Measurements from ENCODE around the gene KIRREL3.

Gene KIRREL3

GRCh38 chr11:126437731-126438130 is 562.8 kb downstream of the KIRREL3 start:
- FAIRE-seq (no peak), DNase-seq (ENCODE audit: insufficient read length, low spot score) (no peak)
- TF ChIP-seq POLR2A (IDR thresholded peaks at IDR 0.05; ENCODE audit: low read depth, low read length) = no peak

GRCh38 chr11:126436209-126436755 is 564.3 kb downstream of the KIRREL3 start:
- TF ChIP-seq POLR2A (IDR thresholded peaks at IDR 0.05; ENCODE audit: low read depth, low read length) = no peak
- DNase-seq (ENCODE audit: insufficient read length, low spot score) = no peak
- FAIRE-seq = no peak

- FAIRE-seq (no peak), DNase-seq (ENCODE audit: insufficient read length, low spot score) (no peak)
- no peak for TF ChIP-seq POLR2A (IDR thresholded peaks at IDR 0.05; ENCODE audit: low read depth, low read length)
Observed at GRCh38 chr11:126434950-126435335, 565.6 kb downstream of the KIRREL3 start.

GRCh38 chr11:126433989-126434949 is 566.3 kb downstream of the KIRREL3 start:
- DNase-seq (ENCODE audit: insufficient read length, low spot score) (no peak), FAIRE-seq (no peak)
- no peak for TF ChIP-seq POLR2A (IDR thresholded peaks at IDR 0.05; ENCODE audit: low read depth, low read length)

GRCh38 chr11:126433244-126433846 is 567.2 kb downstream of the KIRREL3 start:
- FAIRE-seq (no peak), DNase-seq (ENCODE audit: insufficient read length, low spot score) (no peak)
- TF ChIP-seq POLR2A (IDR thresholded peaks at IDR 0.05; ENCODE audit: low read depth, low read length) = no peak

- no peak for TF ChIP-seq POLR2A (IDR thresholded peaks at IDR 0.05; ENCODE audit: low read depth, low read length)
- DNase-seq (ENCODE audit: insufficient read length, low spot score) (no peak), FAIRE-seq (no peak)
Observed at GRCh38 chr11:126432525-126432924, 568.0 kb downstream of the KIRREL3 start.

GRCh38 chr11:126432065-126432461 is 568.5 kb downstream of the KIRREL3 start:
- TF ChIP-seq POLR2A (IDR thresholded peaks at IDR 0.05; ENCODE audit: low read depth, low read length) = no peak
- DNase-seq (ENCODE audit: insufficient read length, low spot score) = no peak
- FAIRE-seq = no peak

- no peak for TF ChIP-seq POLR2A (IDR thresholded peaks at IDR 0.05; ENCODE audit: low read depth, low read length)
- peak; percentile 62 for FAIRE-seq
- DNase-seq (ENCODE audit: insufficient read length, low spot score) = peak; percentile 77
Observed at GRCh38 chr11:126431401-126432064, 569.0 kb downstream of the KIRREL3 start.

GRCh38 chr11:126430581-126431335 is 569.8 kb downstream of the KIRREL3 start:
- no peak for TF ChIP-seq POLR2A (IDR thresholded peaks at IDR 0.05; ENCODE audit: low read depth, low read length)
- FAIRE-seq (no peak), DNase-seq (ENCODE audit: insufficient read length, low spot score) (no peak)

GRCh38 chr11:126426820-126427749 is 573.5 kb downstream of the KIRREL3 start:
- no peak for TF ChIP-seq POLR2A (IDR thresholded peaks at IDR 0.05; ENCODE audit: low read depth, low read length)
- FAIRE-seq (no peak), DNase-seq (ENCODE audit: insufficient read length, low spot score) (no peak)

- no peak for DNase-seq (ENCODE audit: insufficient read length, low spot score)
- FAIRE-seq = no peak
- TF ChIP-seq POLR2A (IDR thresholded peaks at IDR 0.05; ENCODE audit: low read depth, low read length) = no peak
Observed at GRCh38 chr11:126426106-126426505, 574.5 kb downstream of the KIRREL3 start.

- DNase-seq (ENCODE audit: insufficient read length, low spot score) (no peak), FAIRE-seq (no peak)
- no peak for TF ChIP-seq POLR2A (IDR thresholded peaks at IDR 0.05; ENCODE audit: low read depth, low read length)
Observed at GRCh38 chr11:126424471-126425039, 576.0 kb downstream of the KIRREL3 start.
